ENCODE results near the gene TET3.

DNA sequence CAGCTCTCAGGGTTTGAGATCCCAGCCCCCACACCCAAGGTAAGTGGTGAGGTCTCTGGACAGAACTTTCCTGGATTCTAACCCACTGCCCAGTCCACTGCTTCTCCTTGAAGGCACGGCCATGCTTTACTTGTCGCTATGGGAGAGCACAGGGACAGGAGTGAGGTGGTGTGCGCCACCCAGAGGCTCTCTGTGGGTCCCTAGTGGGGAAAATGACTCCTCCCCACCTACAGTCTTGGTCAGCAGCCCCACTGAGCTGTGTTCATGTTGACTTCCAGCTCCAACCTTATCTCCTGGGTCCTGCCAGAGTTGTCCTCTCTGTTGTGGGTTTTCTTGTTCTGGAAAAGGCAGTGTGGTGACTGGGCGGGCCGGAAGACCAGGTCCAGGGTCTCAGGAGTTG lies 11.1 kb downstream of the TET3 start:
- TF ChIP-seq, protein P1, sequence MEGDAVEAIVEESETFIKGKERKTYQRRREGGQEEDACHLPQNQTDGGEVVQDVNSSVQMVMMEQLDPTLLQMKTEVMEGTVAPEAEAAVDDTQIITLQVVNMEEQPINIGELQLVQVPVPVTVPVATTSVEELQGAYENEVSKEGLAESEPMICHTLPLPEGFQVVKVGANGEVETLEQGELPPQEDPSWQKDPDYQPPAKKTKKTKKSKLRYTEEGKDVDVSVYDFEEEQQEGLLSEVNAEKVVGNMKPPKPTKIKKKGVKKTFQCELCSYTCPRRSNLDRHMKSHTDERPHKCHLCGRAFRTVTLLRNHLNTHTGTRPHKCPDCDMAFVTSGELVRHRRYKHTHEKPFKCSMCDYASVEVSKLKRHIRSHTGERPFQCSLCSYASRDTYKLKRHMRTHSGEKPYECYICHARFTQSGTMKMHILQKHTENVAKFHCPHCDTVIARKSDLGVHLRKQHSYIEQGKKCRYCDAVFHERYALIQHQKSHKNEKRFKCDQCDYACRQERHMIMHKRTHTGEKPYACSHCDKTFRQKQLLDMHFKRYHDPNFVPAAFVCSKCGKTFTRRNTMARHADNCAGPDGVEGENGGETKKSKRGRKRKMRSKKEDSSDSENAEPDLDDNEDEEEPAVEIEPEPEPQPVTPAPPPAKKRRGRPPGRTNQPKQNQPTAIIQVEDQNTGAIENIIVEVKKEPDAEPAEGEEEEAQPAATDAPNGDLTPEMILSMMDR (IDR thresholded peaks at IDR 0.05; ENCODE audit: insufficient read depth, low read depth, low read length) = no peak
- no peak for TF ChIP-seq EZH2 (IDR thresholded peaks at IDR 0.05; ENCODE audit: insufficient read depth, low read length)
